GM19438 (cell line): ENCODE results near the gene MAPK14.

Experiments used
- ATAC-seq: cut with Tn5 transposase; IDR thresholded peaks from one replicate; pipeline ENCODE4 v1.9.1; 2021; ENCODE audit warnings: low read depth; ENCODE audit not compliant: unreplicated experiment

The MAPK14 gene

GRCh38 chr6:36131511-36132245, 104.1 kb downstream of the MAPK14 start:
- peak; percentile 92 for ATAC-seq

- no peak for ATAC-seq
Measured at GRCh38 chr6:36132246-36132895, 104.8 kb downstream of the MAPK14 start.

GRCh38 chr6:36133148-36133547, 105.5 kb downstream of the MAPK14 start:
- ATAC-seq = no peak

- no peak for ATAC-seq
Measured at GRCh38 chr6:36133912-36134311, 106.3 kb downstream of the MAPK14 start.

GRCh38 chr6:36135053-36135731, 107.6 kb downstream of the MAPK14 start:
- no peak for ATAC-seq

GRCh38 chr6:36136034-36136433, 108.4 kb downstream of the MAPK14 start:
- no peak for ATAC-seq

- no peak for ATAC-seq
Measured at GRCh38 chr6:36136551-36136950, 108.9 kb downstream of the MAPK14 start.

GRCh38 chr6:36138667-36139066, 111.1 kb downstream of the MAPK14 start:
- ATAC-seq = no peak

GRCh38 chr6:36139431-36139830, 111.8 kb downstream of the MAPK14 start:
- no peak for ATAC-seq

- ATAC-seq = no peak
Measured at GRCh38 chr6:36139991-36140710, 112.5 kb downstream of the MAPK14 start.

GRCh38 chr6:36141091-36141490, 113.5 kb downstream of the MAPK14 start:
- ATAC-seq = no peak

GRCh38 chr6:36141961-36142360, 114.4 kb downstream of the MAPK14 start:
- ATAC-seq = no peak

GRCh38 chr6:36142971-36143838, 115.6 kb downstream of the MAPK14 start:
- ATAC-seq = no peak

- no peak for ATAC-seq
Measured at GRCh38 chr6:36145495-36145894, 117.9 kb downstream of the MAPK14 start.

GRCh38 chr6:36147294-36147693, 119.7 kb downstream of the MAPK14 start:
- ATAC-seq = no peak

- ATAC-seq = no peak
Measured at GRCh38 chr6:36149476-36149875, 121.9 kb downstream of the MAPK14 start.

- no peak for ATAC-seq
Measured at GRCh38 chr6:36150283-36150682, 122.7 kb downstream of the MAPK14 start.

GRCh38 chr6:36154286-36154685, 126.7 kb downstream of the MAPK14 start:
- no peak for ATAC-seq

- ATAC-seq = no peak
Measured at GRCh38 chr6:36155662-36156061, 128.1 kb downstream of the MAPK14 start.

GRCh38 chr6:36160147-36160760, 132.6 kb downstream of the MAPK14 start:
- no peak for ATAC-seq
